ENCODE results near the gene ZCCHC17. TPM values are rescaled to one million over a fixed set of nuclear protein-coding genes. Genes with fewer than 3 reads are reported as not detected.

The ZCCHC17 gene
- total RNA-seq, 2 experiments from 2014 or later: 30.1 to 33.8 TPM

DNA sequence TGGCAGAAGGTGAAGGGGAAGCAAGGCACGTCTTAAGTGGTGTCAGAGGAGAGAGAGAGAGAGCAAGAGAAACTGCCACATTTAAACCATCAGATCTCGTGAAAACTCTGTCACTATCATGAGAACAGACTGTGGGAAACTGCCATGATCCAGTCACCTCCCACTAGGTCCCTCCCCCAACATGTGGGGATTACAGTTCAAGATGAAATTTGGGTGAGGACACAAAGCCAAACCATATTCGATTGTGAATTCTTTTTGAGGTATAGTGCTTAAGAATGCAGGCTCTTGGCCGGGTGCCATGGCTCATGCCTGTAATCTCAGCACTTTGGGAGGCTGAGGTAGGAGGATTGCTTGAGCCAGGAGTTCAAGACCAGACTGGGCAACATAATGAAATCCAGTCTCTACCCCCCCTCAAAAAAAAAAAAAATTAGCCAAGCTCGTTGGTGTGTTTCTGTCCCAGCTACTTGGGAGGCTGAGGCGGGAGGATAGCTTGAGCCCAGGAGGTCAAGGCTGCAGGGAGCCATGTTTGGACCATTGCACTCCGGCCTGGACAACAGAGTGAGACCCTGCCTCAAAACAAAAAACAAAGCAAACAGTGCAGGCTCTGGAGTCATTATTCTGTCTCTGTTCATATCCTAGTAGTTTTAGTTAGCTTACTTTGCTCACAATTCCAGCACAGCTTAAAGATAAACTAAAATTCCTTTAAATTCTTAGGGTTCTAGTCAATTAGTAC, 6.0 kb downstream of the ZCCHC17 start:
- TF ChIP-seq, protein P1, sequence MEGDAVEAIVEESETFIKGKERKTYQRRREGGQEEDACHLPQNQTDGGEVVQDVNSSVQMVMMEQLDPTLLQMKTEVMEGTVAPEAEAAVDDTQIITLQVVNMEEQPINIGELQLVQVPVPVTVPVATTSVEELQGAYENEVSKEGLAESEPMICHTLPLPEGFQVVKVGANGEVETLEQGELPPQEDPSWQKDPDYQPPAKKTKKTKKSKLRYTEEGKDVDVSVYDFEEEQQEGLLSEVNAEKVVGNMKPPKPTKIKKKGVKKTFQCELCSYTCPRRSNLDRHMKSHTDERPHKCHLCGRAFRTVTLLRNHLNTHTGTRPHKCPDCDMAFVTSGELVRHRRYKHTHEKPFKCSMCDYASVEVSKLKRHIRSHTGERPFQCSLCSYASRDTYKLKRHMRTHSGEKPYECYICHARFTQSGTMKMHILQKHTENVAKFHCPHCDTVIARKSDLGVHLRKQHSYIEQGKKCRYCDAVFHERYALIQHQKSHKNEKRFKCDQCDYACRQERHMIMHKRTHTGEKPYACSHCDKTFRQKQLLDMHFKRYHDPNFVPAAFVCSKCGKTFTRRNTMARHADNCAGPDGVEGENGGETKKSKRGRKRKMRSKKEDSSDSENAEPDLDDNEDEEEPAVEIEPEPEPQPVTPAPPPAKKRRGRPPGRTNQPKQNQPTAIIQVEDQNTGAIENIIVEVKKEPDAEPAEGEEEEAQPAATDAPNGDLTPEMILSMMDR (conservative IDR thresholded peaks at IDR 0.05; ENCODE audit: low read length): no peak
- no peak for TF ChIP-seq EZH2phosphoT487 (IDR thresholded peaks at IDR 0.05; ENCODE audit: borderline replicate concordance, low read depth, low read length)
- ChIA-PET POLR2A (interaction anchor here (0.6 to 0.7 kb wide), 2 partner anchors 31 to 953 kb away, joined by 3 to 10 read pairs; no protein-coding TSS in a partner anchor), CTCF (ENCODE audit: unreplicated experiment) (no interaction called here)
- H4K20me1 ChIP-seq (ENCODE audit: insufficient read depth, low read length): no peaks in the 10 kb centered on the region
- peaks cover 16% of the 10 kb centered on the region for H3K4me1 ChIP-seq (ENCODE audit: insufficient read depth, low read length, poor library complexity, severe bottlenecking)
- no peaks in the 10 kb centered on the region for H3K9me2 ChIP-seq (ENCODE audit: insufficient read depth, low read length)
- H3K9me3 ChIP-seq (ENCODE audit: low read length): no peaks in the 10 kb centered on the region
- peaks cover 25% of the 10 kb centered on the region; the same call in 1 of the 2 replicates for H3K79me2 ChIP-seq (ENCODE audit: insufficient read depth, low read depth, low read length)
- intact Hi-C loops (cut with micrococcal nuclease; ENCODE audit: unreplicated experiment): no loop called here
- no peak overlapping the region for H3K4me2 ChIP-seq (ENCODE audit: low read length)
- H3K27ac ChIP-seq (ENCODE audit: low read depth, low read length, poor library complexity, severe bottlenecking): no peak overlapping the region
- no peak overlapping the region for H2AFZ ChIP-seq (ENCODE audit: low read length)
- H3K4me3 ChIP-seq (ENCODE audit: low read depth, low read length, poor library complexity, severe bottlenecking): no peak overlapping the region
- DNase-seq (ENCODE audit: low spot score): no peak
- BruUV-seq (replicated peaks): no TSS peak
- H3K36me3 ChIP-seq (ENCODE audit: insufficient read depth, low read length): peaks cover 19% of the 10 kb centered on the region

DNA sequence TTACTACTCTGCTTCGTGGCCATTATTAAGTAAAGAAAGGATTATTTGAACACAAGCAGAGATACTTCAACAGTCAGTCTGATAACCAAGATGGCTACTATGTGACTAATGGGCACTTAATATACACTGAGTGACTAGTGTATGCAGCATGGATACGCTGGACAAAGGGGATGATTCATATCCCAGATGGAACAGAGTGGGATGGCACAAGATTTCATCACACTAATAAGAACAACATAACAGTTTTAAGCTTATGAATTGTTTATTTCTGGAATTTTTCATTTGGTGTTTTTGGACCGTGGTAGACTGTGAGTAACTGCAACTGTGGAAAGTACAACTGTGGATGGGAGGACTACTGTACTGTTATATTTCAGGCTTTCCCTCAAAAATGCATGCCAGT, 9.4 kb downstream of the ZCCHC17 start:
- no TSS peak for BruUV-seq (replicated peaks)
- H2AFZ ChIP-seq (ENCODE audit: low read length): no peak overlapping the region
- TF ChIP-seq, protein P1 (conservative IDR thresholded peaks at IDR 0.05; ENCODE audit: low read length): no peak
- TF ChIP-seq EZH2phosphoT487 (IDR thresholded peaks at IDR 0.05; ENCODE audit: borderline replicate concordance, low read depth, low read length): no peak
- ChIA-PET POLR2A (interaction anchor here (1.2 to 1.4 kb wide), 2 partner anchors 12 to 72 kb away, joined by 3 to 4 read pairs; no protein-coding TSS in a partner anchor), CTCF (ENCODE audit: unreplicated experiment) (no interaction called here)
- H3K4me2 ChIP-seq (ENCODE audit: low read length): no peak overlapping the region
- H3K27ac ChIP-seq (ENCODE audit: low read depth, low read length, poor library complexity, severe bottlenecking): no peak overlapping the region
- no peaks in the 10 kb centered on the region for H3K9me2 ChIP-seq (ENCODE audit: insufficient read depth, low read length)
- peaks cover 4% of the 10 kb centered on the region; the same call in 1 of the 2 replicates for H3K79me2 ChIP-seq (ENCODE audit: insufficient read depth, low read depth, low read length)
- peaks cover 3% of the 10 kb centered on the region; the same call in 1 of the 2 replicates for H4K20me1 ChIP-seq (ENCODE audit: insufficient read depth, low read length)
- no peaks in the 10 kb centered on the region for H3K4me1 ChIP-seq (ENCODE audit: insufficient read depth, low read length, poor library complexity, severe bottlenecking)
- no peak overlapping the region for H3K4me3 ChIP-seq (ENCODE audit: low read depth, low read length, poor library complexity, severe bottlenecking)
- DNase-seq (ENCODE audit: low spot score): no peak
- intact Hi-C loops (cut with micrococcal nuclease; ENCODE audit: unreplicated experiment): no loop called here
- H3K36me3 ChIP-seq (ENCODE audit: insufficient read depth, low read length): peaks cover 37% of the 10 kb centered on the region
- no peaks in the 10 kb centered on the region for H3K9me3 ChIP-seq (ENCODE audit: low read length)

DNA sequence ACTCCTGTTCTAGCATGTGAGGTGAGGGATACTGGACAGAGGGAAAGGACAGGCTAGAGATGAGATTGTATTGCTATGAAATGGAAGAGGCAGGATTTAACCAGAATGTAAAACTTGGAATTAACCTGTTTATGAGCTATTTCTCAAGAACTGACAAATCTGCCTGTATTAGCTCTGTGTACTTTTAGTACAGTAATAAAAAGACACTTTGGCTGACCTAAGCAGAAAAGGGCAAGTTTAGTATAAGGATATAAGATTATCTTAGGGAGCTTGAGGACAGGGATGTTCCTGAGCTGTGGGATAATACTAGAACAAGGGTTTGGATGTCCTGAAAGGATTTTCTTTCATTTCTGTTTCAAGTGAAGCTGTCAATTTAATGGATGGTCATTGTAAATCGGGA, 11.2 kb downstream of the ZCCHC17 start:
- ChIA-PET POLR2A (interaction anchor here (0.9 to 1.4 kb wide), 2 partner anchors 12 to 188 kb away, joined by 3 read pairs; no protein-coding TSS in a partner anchor), CTCF (ENCODE audit: unreplicated experiment) (interaction anchor here (1.1 kb wide), 1 partner anchor 10 kb away, joined by 3 read pairs; no protein-coding TSS in a partner anchor)
- TF ChIP-seq EZH2phosphoT487 (IDR thresholded peaks at IDR 0.05; ENCODE audit: borderline replicate concordance, low read depth, low read length): no peak
- TF ChIP-seq, protein P1 (conservative IDR thresholded peaks at IDR 0.05; ENCODE audit: low read length): no peak
- Histone ChIP-seq H3K4me2 (ENCODE audit: low read length) (no peak overlapping the region), H3K9me2 (ENCODE audit: insufficient read depth, low read length) (no peaks in the 10 kb centered on the region), H3K27ac (ENCODE audit: low read depth, low read length, poor library complexity, severe bottlenecking) (no peak overlapping the region), H3K4me1 (ENCODE audit: insufficient read depth, low read length, poor library complexity, severe bottlenecking) (no peaks in the 10 kb centered on the region), H3K4me3 (ENCODE audit: low read depth, low read length, poor library complexity, severe bottlenecking) (no peak overlapping the region), H4K20me1 (ENCODE audit: insufficient read depth, low read length) (peaks cover 3% of the 10 kb centered on the region; the same call in 1 of the 2 replicates), H3K9me3 (ENCODE audit: low read length) (no peaks in the 10 kb centered on the region), H3K36me3 (ENCODE audit: insufficient read depth, low read length) (peaks cover 50% of the 10 kb centered on the region), H2AFZ (ENCODE audit: low read length) (no peak overlapping the region), H3K79me2 (ENCODE audit: insufficient read depth, low read depth, low read length) (no peaks in the 10 kb centered on the region)
- intact Hi-C loops (cut with micrococcal nuclease; ENCODE audit: unreplicated experiment): no loop called here
- no peak for DNase-seq (ENCODE audit: low spot score)
- BruUV-seq (replicated peaks): no TSS peak

All from OCI-LY7 (cell line).